Large intestine (tissue), 3 donors: ENCODE measurements around the gene TLR2. TPM values are rescaled to one million over a fixed set of nuclear protein-coding genes. Genes with fewer than 3 reads are reported as not detected.
"Not testable (repeated sequence)": the region's sequence is repeated elsewhere in the genome, so short reads cannot be mapped to it uniquely, and the experiment has no call there.

Experiments
- DNase-seq, 2 donors: peaks; one replicate each; pipeline versions ENCODE4 v3.0.0 to v3.0.0-alpha.2; 2013
- H3K27ac ChIP-seq: one replicate; pipeline ENCODE4 v1.5.1; 2013; ENCODE audit warnings: low read length
- H3K27me3 ChIP-seq: 2 replicates; pipeline ENCODE4 v1.6.1; 2013; ENCODE audit warnings: low read length; ENCODE audit not compliant: control insufficient read depth, insufficient read depth
- H3K36me3 ChIP-seq: 2 replicates; pipeline ENCODE4 v1.6.1; 2013; ENCODE audit warnings: low read length; ENCODE audit not compliant: control insufficient read depth, insufficient read depth
- H3K4me1 ChIP-seq: one replicate; pipeline ENCODE4 v1.6.1; 2013; ENCODE audit warnings: low read length; ENCODE audit not compliant: control insufficient read depth, insufficient read depth
- H3K4me3 ChIP-seq: one replicate; pipeline ENCODE4 v1.5.1; 2013; ENCODE audit warnings: low read length
- H3K9me3 ChIP-seq: one replicate; pipeline ENCODE4 v1.6.1; 2013; ENCODE audit warnings: mild to moderate bottlenecking, low read depth, low read length, moderate library complexity; ENCODE audit not compliant: control insufficient read depth
- WGBS: methylation state at CpG from one replicate; pipeline ENCODE4 v1.1.5; 2013; ENCODE audit warnings: low lambda C conversion rate; ENCODE audit not compliant: insufficient coverage; 5-methylcytosine and 5-hydroxymethylcytosine counted together
- polyA plus RNA-seq: library from polyadenylated mRNA; unstranded; fragments of 120-200 nt; gene quantifications from one replicate; pipeline ENCODE4 v1.2.1, GENCODE V29; 2013

Gene TLR2
- polyA plus RNA-seq, 1 donor = 12.1 TPM

DNA sequence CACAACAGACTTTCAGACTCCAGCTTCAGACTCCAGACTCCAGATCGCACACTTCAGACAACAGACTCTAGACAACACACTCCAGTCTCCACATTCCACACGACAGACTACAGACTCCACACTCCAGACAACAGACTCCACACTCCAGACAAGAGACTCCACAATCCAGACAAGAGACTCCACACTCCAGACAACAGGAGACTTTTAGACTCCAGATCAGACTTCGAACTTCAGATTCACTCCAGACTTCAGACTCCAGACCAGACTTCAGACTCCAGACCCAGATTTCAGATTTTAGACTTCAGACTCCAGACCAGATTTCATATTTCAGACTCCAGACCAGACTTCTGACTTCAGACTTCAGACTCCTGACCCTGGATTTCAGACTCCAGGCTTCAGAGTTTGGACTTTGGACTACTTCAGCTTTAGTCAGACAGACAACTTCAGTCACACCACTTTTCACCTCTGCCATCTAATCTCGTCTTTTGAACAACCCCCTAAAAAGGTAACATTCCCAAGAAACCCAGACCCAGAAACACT, 29.0 kb upstream of the TLR2 start:
- no peak for DNase-seq
- H3K9me3 ChIP-seq = no peaks in the 10 kb centered on the region
- no peaks in the 10 kb centered on the region for H3K36me3 ChIP-seq
- WGBS = no CpG with 5 or more reads among the region's 4 CpGs
- no peak overlapping the region for H3K27ac ChIP-seq
- H3K4me3 ChIP-seq = no peak overlapping the region
- H3K4me1 ChIP-seq = no peaks in the 10 kb centered on the region
- H3K27me3 ChIP-seq = no peaks in the 10 kb centered on the region

DNA sequence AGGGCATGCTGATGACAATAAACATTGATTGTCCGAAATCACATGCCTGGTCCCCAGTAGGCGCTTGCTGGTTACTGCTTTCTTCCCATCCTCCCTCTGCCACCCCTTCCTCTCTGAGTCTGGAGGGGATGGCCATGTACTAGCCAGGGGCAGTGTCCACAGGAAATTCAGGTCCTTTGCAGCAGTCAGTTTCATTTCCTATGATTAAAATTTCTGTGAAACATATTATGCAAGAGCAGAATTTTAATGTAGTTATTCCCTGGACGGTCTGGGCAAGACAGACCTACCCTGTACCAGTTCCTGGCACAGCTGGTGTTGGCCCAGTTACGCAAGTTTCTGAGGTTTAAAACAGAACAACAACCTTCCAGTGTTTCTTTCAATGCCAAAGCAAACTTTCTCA, 28.2 kb upstream of the TLR2 start:
- DNase-seq = no peak
- no peaks in the 10 kb centered on the region for H3K27me3 ChIP-seq
- 100% methylated on average over 1 of the region's 4 CpGs for WGBS
- H3K4me3 ChIP-seq = no peak overlapping the region
- H3K9me3 ChIP-seq = no peaks in the 10 kb centered on the region
- H3K4me1 ChIP-seq = no peaks in the 10 kb centered on the region
- no peak overlapping the region for H3K27ac ChIP-seq
- H3K36me3 ChIP-seq = no peaks in the 10 kb centered on the region

DNA sequence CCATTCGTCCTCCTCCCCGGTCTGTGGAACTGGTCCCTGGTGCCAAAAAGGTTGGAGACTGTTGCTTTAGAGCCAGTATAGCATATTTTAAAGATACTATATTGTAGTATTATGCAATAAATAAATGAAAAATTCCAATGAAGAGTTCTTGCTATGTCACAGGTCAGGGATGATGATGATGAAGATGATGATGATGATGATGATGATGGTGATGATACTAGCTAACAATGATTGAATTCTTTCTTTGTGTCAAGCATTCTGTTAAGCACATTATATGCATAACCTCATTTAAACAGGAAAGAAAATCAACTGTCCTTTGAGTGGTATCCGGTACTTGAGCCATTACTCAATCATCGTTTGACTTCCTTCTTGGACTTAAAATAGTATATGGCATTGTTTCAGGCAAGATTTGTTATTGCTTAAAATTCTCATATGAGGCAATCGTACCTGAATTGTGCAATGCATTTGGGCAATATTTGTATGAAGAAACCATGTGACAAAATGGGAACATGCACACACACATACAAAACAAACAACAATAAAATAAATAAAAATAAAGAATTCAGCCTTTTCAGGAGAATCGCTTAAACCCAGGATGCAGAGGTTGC, 22.8 kb upstream of the TLR2 start:
- H3K27ac ChIP-seq = no peak overlapping the region
- peaks cover 11% of the 10 kb centered on the region for H3K9me3 ChIP-seq
- H3K27me3 ChIP-seq = no peaks in the 10 kb centered on the region
- WGBS = 100% methylated on average over 3 of the region's 6 CpGs
- no peak for DNase-seq
- H3K4me3 ChIP-seq = no peak overlapping the region
- H3K36me3 ChIP-seq = no peaks in the 10 kb centered on the region
- H3K4me1 ChIP-seq = peaks cover 3% of the 10 kb centered on the region

DNA sequence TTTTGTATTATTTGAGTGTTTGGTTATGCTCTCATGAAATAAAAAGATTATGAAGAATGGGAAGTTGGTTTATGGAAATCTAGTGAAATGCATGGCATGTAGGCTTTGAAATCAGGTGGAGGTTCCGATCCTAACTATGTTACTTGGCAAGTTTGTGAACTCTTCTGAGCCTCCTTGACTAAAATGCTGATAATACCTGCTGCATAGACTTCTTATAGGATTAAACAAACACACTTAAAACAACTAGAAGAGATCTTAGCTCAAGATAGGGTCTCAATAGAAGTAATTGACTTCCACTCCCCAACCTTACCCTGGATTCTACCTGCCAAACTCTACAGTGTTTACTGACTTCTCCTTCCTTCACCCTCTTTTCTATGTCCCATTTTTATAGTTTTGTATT, 22.2 kb upstream of the TLR2 start:
- H3K36me3 ChIP-seq = no peaks in the 10 kb centered on the region
- WGBS = no CpG with 5 or more reads among the region's 1 CpG
- H3K27ac ChIP-seq = no peak overlapping the region
- DNase-seq = no peak
- no peaks in the 10 kb centered on the region for H3K27me3 ChIP-seq
- peaks cover 11% of the 10 kb centered on the region for H3K9me3 ChIP-seq
- no peak overlapping the region for H3K4me3 ChIP-seq
- peaks cover 3% of the 10 kb centered on the region for H3K4me1 ChIP-seq

DNA sequence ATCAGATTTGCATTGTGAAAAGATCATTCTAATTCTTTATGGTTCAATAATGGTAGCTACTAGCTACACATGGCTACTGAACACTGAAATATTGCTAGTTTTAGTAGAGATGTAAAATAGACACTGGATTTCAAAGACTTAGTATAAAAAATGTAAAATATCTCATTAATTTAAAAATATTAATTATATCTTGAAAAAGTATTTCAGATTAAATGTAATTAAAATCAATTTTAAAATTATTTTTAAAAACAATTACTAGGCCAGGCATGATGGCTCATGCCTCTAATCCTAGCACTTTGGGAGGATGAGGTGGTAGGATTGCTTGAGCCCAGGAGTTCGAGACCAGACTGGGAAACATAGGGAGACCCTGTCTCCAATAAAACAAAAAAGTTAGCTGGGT, 20.4 kb upstream of the TLR2 start:
- no peak for DNase-seq
- Histone ChIP-seq H3K9me3 (peaks cover 11% of the 10 kb centered on the region), H3K4me1 (peaks cover 3% of the 10 kb centered on the region), H3K27ac (no peak overlapping the region), H3K4me3 (no peak overlapping the region), H3K36me3 (no peaks in the 10 kb centered on the region), H3K27me3 (no peaks in the 10 kb centered on the region)
- no CpG with 5 or more reads among the region's 1 CpG for WGBS

DNA sequence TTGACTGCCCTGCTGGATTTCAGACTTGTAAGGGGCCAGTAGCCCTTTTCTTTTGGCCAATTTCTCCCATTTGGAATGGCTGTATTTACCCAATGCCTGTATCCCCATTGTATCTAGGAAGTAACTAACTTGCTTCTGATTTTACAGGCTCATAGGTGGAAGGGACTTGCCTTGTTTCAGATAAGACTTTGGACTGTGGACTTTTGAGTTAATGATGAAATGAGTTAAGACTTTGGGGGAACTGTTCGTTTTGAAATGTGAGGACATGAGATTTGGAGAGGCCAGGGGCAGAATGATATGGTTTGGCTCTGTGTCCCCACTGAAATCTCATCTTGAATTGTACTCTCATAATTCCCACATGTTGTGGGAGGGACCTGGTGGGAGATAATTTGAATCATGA, 17.6 kb upstream of the TLR2 start:
- peak in 1 of 2 donors; percentile 25 for DNase-seq
- H3K4me1 ChIP-seq, H3K4me3 ChIP-seq, H3K36me3 ChIP-seq, H3K27me3 ChIP-seq, H3K27ac ChIP-seq: not testable (repeated sequence)
- peaks cover 11% of the 10 kb centered on the region for H3K9me3 ChIP-seq
- no CpG with 5 or more reads among the region's 1 CpG for whole genome bisulfite sequencing

DNA sequence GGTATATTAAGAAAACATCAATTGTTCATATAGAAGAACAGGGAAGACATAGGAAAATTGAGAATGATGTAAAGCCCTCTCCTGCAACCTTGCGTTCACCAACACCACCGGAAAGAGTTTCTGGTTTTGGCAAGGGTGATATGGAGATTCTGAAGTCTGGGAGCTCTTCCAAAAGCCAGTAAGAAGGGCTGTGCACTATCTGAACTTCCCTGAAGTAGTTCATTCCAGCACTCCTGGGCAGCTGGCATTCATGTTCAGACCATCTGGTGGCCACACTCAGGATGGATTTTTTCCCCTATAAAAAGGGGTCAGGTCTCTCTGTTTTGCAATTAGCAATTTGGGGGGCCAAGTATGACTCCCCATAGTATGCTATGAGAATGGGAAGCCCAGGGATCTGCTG, 15.4 kb upstream of the TLR2 start:
- no CpG with 5 or more reads among the region's 2 CpGs for WGBS
- no peak overlapping the region for H3K4me3 ChIP-seq
- DNase-seq = no peak
- H3K36me3 ChIP-seq = no peaks in the 10 kb centered on the region
- H3K4me1 ChIP-seq = peaks cover 3% of the 10 kb centered on the region
- no peaks in the 10 kb centered on the region for H3K27me3 ChIP-seq
- H3K27ac ChIP-seq = no peak overlapping the region
- H3K9me3 ChIP-seq = no peaks in the 10 kb centered on the region

DNA sequence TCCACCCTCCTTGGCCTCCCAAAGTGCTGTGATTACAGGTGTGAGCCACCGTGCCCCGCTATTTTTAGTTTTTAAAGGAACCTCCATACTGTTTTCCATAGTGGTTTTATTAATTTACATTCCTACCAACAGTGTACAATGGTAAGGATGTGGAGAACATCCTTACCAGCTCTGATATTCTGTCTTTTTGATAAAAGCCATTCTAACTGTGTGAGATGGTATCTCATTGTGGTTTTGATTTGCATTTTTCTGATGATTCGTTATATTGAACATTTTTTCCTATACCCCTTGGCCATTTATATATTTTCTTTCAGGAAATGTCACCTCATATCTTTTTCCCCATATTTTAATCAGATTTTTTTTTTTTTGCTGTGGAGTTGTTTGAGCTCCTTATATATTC, 14.2 kb upstream of the TLR2 start:
- Histone ChIP-seq H3K36me3 (no peaks in the 10 kb centered on the region), H3K27me3 (no peaks in the 10 kb centered on the region), H3K27ac (no peak overlapping the region), H3K4me3 (no peak overlapping the region), H3K9me3 (no peaks in the 10 kb centered on the region), H3K4me1 (peaks cover 3% of the 10 kb centered on the region)
- no peak for DNase-seq
- WGBS = 100% methylated on average over 1 of the region's 3 CpGs

DNA sequence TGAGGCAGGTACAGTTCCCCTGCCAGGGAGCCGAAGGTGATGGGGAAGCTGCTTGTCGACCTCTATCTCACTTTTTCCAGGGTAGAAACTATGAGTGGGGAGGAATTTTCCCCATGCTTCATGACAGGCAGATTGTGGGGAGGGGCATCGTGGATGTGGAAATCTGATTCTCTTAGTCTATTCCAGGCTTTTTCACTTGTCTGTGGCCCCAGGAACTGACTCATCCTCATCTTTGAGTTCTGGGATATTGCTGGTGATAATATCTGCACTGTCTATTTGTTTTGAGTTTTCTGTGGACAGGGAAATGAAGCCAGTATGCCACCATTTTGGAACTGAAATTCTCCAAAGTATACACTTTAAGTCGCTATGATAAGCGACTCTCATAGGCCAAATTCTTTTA, 7.6 kb upstream of the TLR2 start:
- H3K27me3 ChIP-seq = no peaks in the 10 kb centered on the region
- DNase-seq = no peak
- 100% methylated on average over 2 of the region's 5 CpGs for WGBS

DNA sequence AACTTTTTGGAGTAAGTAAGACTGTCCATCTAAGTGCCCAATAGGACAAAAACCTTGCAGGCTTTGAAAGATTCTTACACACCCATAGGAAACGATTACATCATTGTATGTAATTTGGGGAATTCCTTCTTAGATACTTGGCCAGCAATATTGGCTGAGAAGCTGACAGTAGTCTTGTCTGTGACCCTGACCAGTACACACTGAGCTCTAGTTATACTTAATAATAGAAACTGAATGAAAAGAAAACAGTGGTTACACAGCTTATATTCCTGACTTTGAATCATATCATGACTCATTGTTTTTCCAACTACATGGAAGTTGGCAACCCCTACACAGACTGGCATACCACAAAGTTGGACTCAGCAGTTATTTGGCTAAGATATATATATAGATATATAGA, 7.1 kb upstream of the TLR2 start:
- WGBS = 100% methylated on average over 1 of the region's 1 CpG
- Histone ChIP-seq H3K4me3 (no peak overlapping the region), H3K4me1 (no peaks in the 10 kb centered on the region), H3K36me3 (no peaks in the 10 kb centered on the region), H3K9me3 (no peaks in the 10 kb centered on the region), H3K27ac (no peak overlapping the region), H3K27me3 (peaks cover 3% of the 10 kb centered on the region)
- no peak for DNase-seq

More for the DNA sequence above, 7.6 kb upstream of the TLR2 start:
- H3K36me3 ChIP-seq = no peaks in the 10 kb centered on the region
- no peak overlapping the region for H3K4me3 ChIP-seq
- no peak overlapping the region for H3K27ac ChIP-seq
- H3K9me3 ChIP-seq = no peaks in the 10 kb centered on the region
- no peaks in the 10 kb centered on the region for H3K4me1 ChIP-seq

DNA sequence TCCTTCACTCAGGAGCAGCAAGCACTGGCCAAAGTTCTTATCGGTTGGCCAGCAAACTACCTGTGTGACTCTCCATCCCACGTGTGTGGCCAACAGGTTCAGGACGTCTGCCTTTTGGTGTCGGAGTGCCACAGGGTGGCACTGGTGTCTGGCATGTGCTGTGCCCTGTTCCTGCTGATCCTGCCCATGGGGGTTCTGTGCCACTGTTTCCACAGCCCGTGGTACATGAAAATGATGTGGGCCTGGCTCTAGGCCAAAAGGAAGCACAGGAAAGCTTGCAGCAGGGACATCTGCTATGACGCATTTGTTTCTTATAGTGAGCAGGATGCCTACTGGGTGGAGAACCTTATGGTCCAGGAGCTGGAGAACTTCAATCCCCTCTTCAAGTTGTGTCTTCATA, 4.6 kb upstream of the TLR2 start:
- peaks cover 14% of the 10 kb centered on the region for H3K27me3 ChIP-seq
- no peaks in the 10 kb centered on the region for H3K36me3 ChIP-seq
- no CpG with 5 or more reads among the region's 6 CpGs for WGBS
- no peak overlapping the region for H3K4me3 ChIP-seq
- no peak for DNase-seq
- no peak overlapping the region for H3K27ac ChIP-seq
- H3K9me3 ChIP-seq = no peaks in the 10 kb centered on the region
- H3K4me1 ChIP-seq = no peaks in the 10 kb centered on the region
